Measurements from ENCODE around the gene BASP1. TPM values are rescaled to one million over a fixed set of nuclear protein-coding genes. Genes with fewer than 3 reads are reported as not detected.

Gene BASP1
- total and polyA plus RNA-seq, 2 experiments from 2014 or later: 134 to 183 TPM

- WGBS (ENCODE audit: low lambda C conversion rate, missing lambda C conversion rate): 94% methylated on average over 7 of the region's 7 CpGs
- no peak for TF ChIP-seq CTCF (IDR thresholded peaks at IDR 0.05; ENCODE audit: poor library complexity)
- no peak for TF ChIP-seq EZH2phosphoT487 (IDR thresholded peaks at IDR 0.05; ENCODE audit: low read depth, severe bottlenecking, unreplicated experiment)
- TF ChIP-seq EZH2 (IDR thresholded peaks at IDR 0.05; ENCODE audit: borderline replicate concordance): no peak
- Histone ChIP-seq H3K9me2 (replicated peaks; ENCODE audit: insufficient read depth) (no peaks in the 10 kb centered on the region), H3K79me2 (peaks cover 33% of the 10 kb centered on the region), H3K4me1 (ENCODE audit: insufficient read depth) (no peaks in the 10 kb centered on the region), H3K36me3 (replicated peaks; ENCODE audit: insufficient read depth, low read depth) (no peaks in the 10 kb centered on the region), H3K4me2 (no peak overlapping the region), H3K9me3 (ENCODE audit: low read depth) (no peaks in the 10 kb centered on the region), H3K4me3 (no peak overlapping the region), H3K27me3 (no peaks in the 10 kb centered on the region), H4K20me1 (ENCODE audit: insufficient read depth, poor library complexity, severe bottlenecking) (peaks cover 2% of the 10 kb centered on the region), H2AFZ (no peak overlapping the region), H3K27ac (no peak overlapping the region)
- no peak for DNase-seq (ENCODE audit: low spot score)
These were observed 61.5 kb downstream of the BASP1 start for GRCh38 chr5:17278931-17279330.

- Histone ChIP-seq H3K79me2 (peaks cover 27% of the 10 kb centered on the region), H3K36me3 (replicated peaks; ENCODE audit: insufficient read depth, low read depth) (no peaks in the 10 kb centered on the region), H3K9me3 (ENCODE audit: low read depth) (no peaks in the 10 kb centered on the region), H3K4me1 (ENCODE audit: insufficient read depth) (no peaks in the 10 kb centered on the region), H3K4me3 (no peak overlapping the region), H2AFZ (no peak overlapping the region), H4K20me1 (ENCODE audit: insufficient read depth, poor library complexity, severe bottlenecking) (no peaks in the 10 kb centered on the region), H3K27ac (no peak overlapping the region), H3K4me2 (no peak overlapping the region), H3K27me3 (no peaks in the 10 kb centered on the region), H3K9me2 (replicated peaks; ENCODE audit: insufficient read depth) (no peaks in the 10 kb centered on the region)
- WGBS (ENCODE audit: low lambda C conversion rate, missing lambda C conversion rate): 96% methylated on average over 2 of the region's 2 CpGs
- DNase-seq (ENCODE audit: low spot score): no peak
- TF ChIP-seq EZH2phosphoT487 (IDR thresholded peaks at IDR 0.05; ENCODE audit: low read depth, severe bottlenecking, unreplicated experiment): no peak
- no peak for TF ChIP-seq EZH2 (IDR thresholded peaks at IDR 0.05; ENCODE audit: borderline replicate concordance)
- TF ChIP-seq CTCF (IDR thresholded peaks at IDR 0.05; ENCODE audit: poor library complexity): no peak
These were observed 62.1 kb downstream of the BASP1 start for GRCh38 chr5:17279487-17279886.

- no peaks in the 10 kb centered on the region for H3K27me3 ChIP-seq
- no peak overlapping the region for H3K4me3 ChIP-seq
- no peaks in the 10 kb centered on the region for H4K20me1 ChIP-seq (ENCODE audit: insufficient read depth, poor library complexity, severe bottlenecking)
- no peaks in the 10 kb centered on the region for H3K9me3 ChIP-seq (ENCODE audit: low read depth)
- H3K79me2 ChIP-seq: peaks cover 3% of the 10 kb centered on the region
- H3K4me2 ChIP-seq: peak overlapping the region; percentile 31
- no peak for DNase-seq (ENCODE audit: low spot score)
- TF ChIP-seq CTCF (IDR thresholded peaks at IDR 0.05; ENCODE audit: poor library complexity) (no peak), EZH2phosphoT487 (IDR thresholded peaks at IDR 0.05; ENCODE audit: low read depth, severe bottlenecking, unreplicated experiment) (no peak), EZH2 (IDR thresholded peaks at IDR 0.05; ENCODE audit: borderline replicate concordance) (no peak)
- WGBS (ENCODE audit: low lambda C conversion rate, missing lambda C conversion rate): 37% methylated on average over 6 of the region's 6 CpGs
- H3K4me1 ChIP-seq (ENCODE audit: insufficient read depth): no peaks in the 10 kb centered on the region
- no peaks in the 10 kb centered on the region for H3K9me2 ChIP-seq (replicated peaks; ENCODE audit: insufficient read depth)
- peak overlapping the region; percentile 25 for H2AFZ ChIP-seq
- no peaks in the 10 kb centered on the region for H3K36me3 ChIP-seq (replicated peaks; ENCODE audit: insufficient read depth, low read depth)
- peak overlapping the region; percentile 16 for H3K27ac ChIP-seq
These were observed 65.1 kb downstream of the BASP1 start for GRCh38 chr5:17282283-17283120.

Data from hepatocyte (in vitro differentiated cells).